Ishikawa (cell line): ENCODE data around the gene FGFR1OP2.
A peak's percentile ranks its signal among the peaks of the same experiment; 100 is the strongest.

Experiments used
- CEBPB ChIP-seq: IDR thresholded peaks from 2 replicates; pipeline ENCODE4 v1.6.1; 2012
- CREB1 ChIP-seq: IDR thresholded peaks from 2 replicates; pipeline ENCODE4 v1.6.1; 2012; ENCODE audit warnings: low read depth
- EGR1 ChIP-seq: IDR thresholded peaks from 2 replicates; pipeline ENCODE4 v1.6.1; 2012
- EP300 ChIP-seq: IDR thresholded peaks from 2 replicates; pipeline ENCODE4 v1.6.1; 2012; ENCODE audit warnings: borderline replicate concordance
- FOXM1 ChIP-seq: IDR thresholded peaks from 2 replicates; pipeline ENCODE4 v1.6.1; 2012; ENCODE audit warnings: low read depth, borderline replicate concordance
- NFIC ChIP-seq: IDR thresholded peaks from 2 replicates; pipeline ENCODE4 v1.6.1; 2012
- RAD21 ChIP-seq: IDR thresholded peaks from 2 replicates; pipeline ENCODE4 v1.6.1; 2012; ENCODE audit warnings: low read depth
- TAF1 ChIP-seq: IDR thresholded peaks from 2 replicates; pipeline ENCODE4 v1.6.1; 2012; ENCODE audit warnings: low read depth, mild to moderate bottlenecking
- TCF12 ChIP-seq: IDR thresholded peaks from 2 replicates; pipeline ENCODE4 v1.6.1; 2012; ENCODE audit warnings: low read depth
- TEAD4 ChIP-seq: IDR thresholded peaks from 2 replicates; pipeline ENCODE4 v1.6.1; 2012
- YY1 ChIP-seq: IDR thresholded peaks from 2 replicates; pipeline ENCODE4 v1.6.1; 2012; ENCODE audit warnings: low read depth
- ZBTB7A ChIP-seq: IDR thresholded peaks from 2 replicates; pipeline ENCODE4 v1.6.1; 2012; ENCODE audit warnings: low read depth
- TF ChIP-seq, protein P1 (sequence below): IDR thresholded peaks from 2 replicates; pipeline ENCODE4 v1.6.1; 2012; ENCODE audit warnings: low read depth, mild to moderate bottlenecking
- TF ChIP-seq, protein P2 (sequence below): IDR thresholded peaks from 2 replicates; pipeline ENCODE4 v1.6.1; 2012
- TF ChIP-seq, protein P3 (sequence below): IDR thresholded peaks from 2 replicates; pipeline ENCODE4 v1.6.1; 2012

FGFR1OP2 gene

DNA sequence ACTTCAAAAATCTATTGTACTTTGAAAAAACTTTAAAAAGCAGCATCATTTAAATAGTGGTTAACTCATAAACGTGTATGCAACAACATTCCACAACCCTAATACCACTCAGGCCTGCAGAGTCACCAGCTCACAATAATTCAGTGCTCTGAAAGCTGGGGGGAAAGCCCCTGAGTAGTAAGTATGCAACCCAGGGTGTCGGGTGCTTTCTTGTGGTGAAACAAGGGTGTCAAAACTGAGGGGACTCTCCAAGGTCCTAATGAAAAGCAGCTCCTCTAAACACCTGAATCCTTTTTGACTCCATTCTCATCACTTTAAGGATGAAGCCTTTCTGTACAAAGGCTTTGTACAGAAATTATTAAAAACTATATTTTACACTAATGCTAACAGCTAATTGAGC lies 33.7 kb downstream of the FGFR1OP2 start:
- TF ChIP-seq, protein P1, sequence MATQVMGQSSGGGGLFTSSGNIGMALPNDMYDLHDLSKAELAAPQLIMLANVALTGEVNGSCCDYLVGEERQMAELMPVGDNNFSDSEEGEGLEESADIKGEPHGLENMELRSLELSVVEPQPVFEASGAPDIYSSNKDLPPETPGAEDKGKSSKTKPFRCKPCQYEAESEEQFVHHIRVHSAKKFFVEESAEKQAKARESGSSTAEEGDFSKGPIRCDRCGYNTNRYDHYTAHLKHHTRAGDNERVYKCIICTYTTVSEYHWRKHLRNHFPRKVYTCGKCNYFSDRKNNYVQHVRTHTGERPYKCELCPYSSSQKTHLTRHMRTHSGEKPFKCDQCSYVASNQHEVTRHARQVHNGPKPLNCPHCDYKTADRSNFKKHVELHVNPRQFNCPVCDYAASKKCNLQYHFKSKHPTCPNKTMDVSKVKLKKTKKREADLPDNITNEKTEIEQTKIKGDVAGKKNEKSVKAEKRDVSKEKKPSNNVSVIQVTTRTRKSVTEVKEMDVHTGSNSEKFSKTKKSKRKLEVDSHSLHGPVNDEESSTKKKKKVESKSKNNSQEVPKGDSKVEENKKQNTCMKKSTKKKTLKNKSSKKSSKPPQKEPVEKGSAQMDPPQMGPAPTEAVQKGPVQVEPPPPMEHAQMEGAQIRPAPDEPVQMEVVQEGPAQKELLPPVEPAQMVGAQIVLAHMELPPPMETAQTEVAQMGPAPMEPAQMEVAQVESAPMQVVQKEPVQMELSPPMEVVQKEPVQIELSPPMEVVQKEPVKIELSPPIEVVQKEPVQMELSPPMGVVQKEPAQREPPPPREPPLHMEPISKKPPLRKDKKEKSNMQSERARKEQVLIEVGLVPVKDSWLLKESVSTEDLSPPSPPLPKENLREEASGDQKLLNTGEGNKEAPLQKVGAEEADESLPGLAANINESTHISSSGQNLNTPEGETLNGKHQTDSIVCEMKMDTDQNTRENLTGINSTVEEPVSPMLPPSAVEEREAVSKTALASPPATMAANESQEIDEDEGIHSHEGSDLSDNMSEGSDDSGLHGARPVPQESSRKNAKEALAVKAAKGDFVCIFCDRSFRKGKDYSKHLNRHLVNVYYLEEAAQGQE: peak; percentile 19; the same call in 1 of the 2 replicates
- no peak for TF ChIP-seq CEBPB

DNA sequence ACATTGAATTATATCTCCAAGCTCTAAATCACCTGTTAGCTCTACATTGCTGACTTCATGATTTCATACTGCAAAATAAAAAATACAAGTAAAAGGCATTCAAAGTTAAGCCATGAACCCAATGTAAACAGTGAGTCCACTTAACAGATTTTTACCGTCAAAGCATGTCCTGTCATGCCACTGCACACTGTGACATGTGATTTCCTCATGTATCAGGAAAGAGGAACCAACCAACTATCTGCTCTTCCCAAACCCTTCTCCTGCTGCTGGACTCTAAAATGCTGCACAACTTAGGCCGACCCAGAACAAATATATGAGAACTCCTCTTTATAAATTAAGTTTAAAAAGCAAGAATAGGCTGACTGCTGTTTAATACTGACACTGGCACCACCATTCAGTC lies 38.4 kb downstream of the FGFR1OP2 start:
- no peak for TF ChIP-seq EP300
- no peak for TF ChIP-seq EGR1
- TF ChIP-seq TAF1: no peak
- no peak for TF ChIP-seq TCF12
- no peak for TF ChIP-seq TEAD4
- TF ChIP-seq YY1: no peak
- TF ChIP-seq ZBTB7A: no peak
- TF ChIP-seq NFIC: no peak
- TF ChIP-seq, protein P1: no peak
- no peak for TF ChIP-seq FOXM1
- no peak for TF ChIP-seq CREB1
- TF ChIP-seq, protein P2, sequence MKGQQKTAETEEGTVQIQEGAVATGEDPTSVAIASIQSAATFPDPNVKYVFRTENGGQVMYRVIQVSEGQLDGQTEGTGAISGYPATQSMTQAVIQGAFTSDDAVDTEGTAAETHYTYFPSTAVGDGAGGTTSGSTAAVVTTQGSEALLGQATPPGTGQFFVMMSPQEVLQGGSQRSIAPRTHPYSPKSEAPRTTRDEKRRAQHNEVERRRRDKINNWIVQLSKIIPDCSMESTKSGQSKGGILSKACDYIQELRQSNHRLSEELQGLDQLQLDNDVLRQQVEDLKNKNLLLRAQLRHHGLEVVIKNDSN: no peak
- no peak for TF ChIP-seq RAD21
- TF ChIP-seq, protein P3, sequence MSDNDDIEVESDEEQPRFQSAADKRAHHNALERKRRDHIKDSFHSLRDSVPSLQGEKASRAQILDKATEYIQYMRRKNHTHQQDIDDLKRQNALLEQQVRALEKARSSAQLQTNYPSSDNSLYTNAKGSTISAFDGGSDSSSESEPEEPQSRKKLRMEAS: no peak
- TF ChIP-seq CEBPB: no peak

DNA sequence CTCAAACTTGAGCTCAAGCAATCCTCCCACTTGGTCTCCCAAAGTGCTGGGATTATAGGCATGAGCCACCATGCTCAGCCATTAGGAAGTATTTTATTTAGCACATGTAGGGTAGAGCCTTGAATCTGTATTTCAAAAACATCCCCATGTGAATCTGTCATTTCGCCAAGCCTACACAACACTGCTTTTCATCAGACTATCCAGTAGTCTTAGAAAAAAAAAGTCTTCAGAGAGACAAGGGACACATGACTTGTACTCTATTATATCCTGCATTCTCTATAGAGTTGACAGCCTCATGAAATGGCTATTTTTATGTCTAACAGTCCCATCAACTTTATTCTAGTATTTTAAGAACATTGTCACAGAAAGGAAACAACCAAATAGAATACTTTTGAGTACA lies 40.5 kb downstream of the FGFR1OP2 start:
- TF ChIP-seq RAD21: no peak
- no peak for TF ChIP-seq TAF1

DNA sequence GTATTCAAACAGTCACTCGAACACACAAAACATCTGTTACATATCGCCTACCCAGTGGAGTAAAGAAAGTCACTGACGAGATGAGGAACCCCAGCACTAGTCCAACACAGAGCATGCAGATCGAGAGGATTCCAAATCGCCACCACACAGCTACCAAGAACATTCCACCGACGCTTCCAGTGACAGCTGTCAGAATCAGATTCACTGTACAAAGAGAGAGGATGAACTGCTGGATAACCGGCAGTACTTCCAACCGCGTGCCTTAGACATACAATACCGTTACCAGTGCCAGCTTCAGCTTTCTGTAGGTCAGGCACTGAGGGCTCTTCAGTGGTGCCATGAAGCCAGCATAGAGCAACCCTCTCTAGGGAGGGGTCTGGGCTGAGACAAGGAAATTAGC lies 41.5 kb downstream of the FGFR1OP2 start:
- TF ChIP-seq TCF12: no peak
- no peak for TF ChIP-seq CEBPB
- TF ChIP-seq, protein P3: no peak
- TF ChIP-seq YY1: no peak
- no peak for TF ChIP-seq CREB1
- TF ChIP-seq TAF1: no peak
- TF ChIP-seq, protein P1: no peak
- TF ChIP-seq, protein P2: no peak
- TF ChIP-seq NFIC: no peak

DNA sequence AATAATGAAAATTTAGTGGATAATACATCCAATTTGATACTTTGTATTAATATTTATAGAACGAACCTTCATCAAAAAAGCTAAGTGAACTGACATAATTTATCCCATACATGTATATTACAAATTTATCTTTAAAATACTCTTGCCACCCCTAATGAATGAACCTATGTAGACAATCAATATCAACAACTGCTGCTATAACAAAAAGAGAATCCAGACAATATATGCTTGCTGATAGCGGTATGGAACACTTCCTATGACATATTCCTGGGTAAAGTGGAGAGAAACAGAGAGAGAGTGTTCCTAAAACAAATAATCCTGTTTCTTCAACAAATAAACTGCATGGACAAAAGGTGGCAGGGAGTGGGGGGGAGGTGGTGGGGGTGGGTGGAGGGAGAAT lies 44.6 kb downstream of the FGFR1OP2 start:
- TF ChIP-seq TEAD4 (no peak), CEBPB (no peak), YY1 (no peak)
